K562 (cell line): Measurements from ENCODE around the gene RORC. TPM values are rescaled to one million over a fixed set of nuclear protein-coding genes. Genes with fewer than 3 reads are reported as not detected.

Source experiments
- ATAC-seq: fragments of 200-7000 bp; cut with Tn5 transposase; 3 replicates; pipeline ENCODE4 v1.9.1; 2020; ENCODE audit warnings: moderate library complexity
- BruUV-seq: library from RNA; stranded (reverse); fragments of 400-500 nt; replicated peaks from 2 replicates; lab custom pipeline; 2021; lab: Mats Ljungman, UMichigan
- CTCF ChIA-PET: fragments of 300-600 bp; formaldehyde crosslinking; extraction: SDS; loops from one replicate; lab custom pipeline; 2021; ENCODE audit warnings: low intra/inter-chr PET ratio; lab: Yijun Ruan, JAX
- POLR2A ChIA-PET: fragments of 300-600, 350-650 bp; sonication (Branson Sonifier 250); formaldehyde crosslinking; extraction: SDS; loops from one replicate; lab custom pipeline; 2021; ENCODE audit warnings: antibody characterized with exemption, inconsistent platforms; lab: Yijun Ruan, JAX
- DNase-seq, 4 experiments: peaks; one replicate each; pipeline versions ENCODE4 v3.0.0 to v3.0.0-alpha.2; 2011 to 2018; ENCODE audit warnings: low spot score in 3 of 4, mixed read lengths in 3 of 4; ENCODE audit errors: extremely low read depth in 1 of 4
- FAIRE-seq: peaks from 2 replicates; lab custom pipeline; 2011; peaks lifted over from hg19 to GRCh38; lab: Jason Lieb, UNC
- H2AFZ ChIP-seq: 2 replicates; pipeline ENCODE4 v1.6.0; 2011; ENCODE audit warnings: low read depth, low read length, control low read depth, inconsistent platforms
- H3K27ac ChIP-seq: fragments of 200-600 bp; 3 replicates; pipeline ENCODE4 v1.8.0; 2011; ENCODE audit warnings: low read depth, mild to moderate bottlenecking, control low read depth, inconsistent platforms, low read length, moderate library complexity, mixed read lengths; ENCODE audit errors: extremely low read depth
- H3K27me3 ChIP-seq, 2 experiments: fragments of 300-600 bp in 1 of 2; 2 replicates in 1 of 2; 3 replicates in 1 of 2; pipeline versions ENCODE4 v1.6.0 to v1.8.0; 2011; ENCODE audit warnings: inconsistent platforms in 2 of 2, low read length in 2 of 2, mild to moderate bottlenecking in 1 of 2, mixed read lengths in 1 of 2, moderate library complexity in 1 of 2; ENCODE audit not compliant: control insufficient read depth in 2 of 2, insufficient read depth in 2 of 2
- H3K36me3 ChIP-seq: fragments of 300-600 bp; 3 replicates; pipeline ENCODE4 v1.8.0; 2011; ENCODE audit warnings: mild to moderate bottlenecking, low read length, inconsistent platforms; ENCODE audit not compliant: control insufficient read depth, insufficient read depth
- H3K4me1 ChIP-seq, 2 experiments: fragments of 200-600 bp in 1 of 2; replicated peaks in 1 of 2; 2 replicates in 1 of 2; 3 replicates in 1 of 2; pipeline versions ENCODE4 v1.5.1 to v1.8.0; 2011; ENCODE audit warnings: inconsistent platforms in 2 of 2, low read length in 2 of 2, mild to moderate bottlenecking in 1 of 2, mixed read lengths in 1 of 2, moderate library complexity in 1 of 2; ENCODE audit not compliant: control insufficient read depth in 2 of 2, insufficient read depth in 2 of 2
- H3K4me2 ChIP-seq: 2 replicates; pipeline ENCODE4 v1.6.1; 2011; ENCODE audit warnings: low read length, control low read depth, inconsistent platforms, mixed read lengths; ENCODE audit not compliant: insufficient read depth
- H3K4me3 ChIP-seq: fragments of 200-600 bp; sonication (generic), shearing (Covaris generic); 2 replicates; pipeline ENCODE4 v1.5.1; 2016; ENCODE audit warnings: control low read depth, inconsistent platforms
- H3K79me2 ChIP-seq: fragments of 200-600 bp; 3 replicates; pipeline ENCODE4 v1.8.0; 2011; ENCODE audit warnings: low read length, inconsistent platforms; ENCODE audit not compliant: control insufficient read depth, insufficient read depth
- H3K9ac ChIP-seq, 2 experiments: 2 replicates each; pipeline versions ENCODE4 v1.6.0 to v1.6.1; 2011; ENCODE audit warnings: low read depth in 2 of 2, low read length in 2 of 2, control low read depth in 1 of 2, inconsistent platforms in 1 of 2, mild to moderate bottlenecking in 1 of 2, mixed read lengths in 1 of 2; ENCODE audit not compliant: insufficient read depth in 1 of 2
- H3K9me1 ChIP-seq: one replicate; pipeline ENCODE4 v1.6.0; 2011; ENCODE audit warnings: inconsistent platforms, mild to moderate bottlenecking, low read length, moderate library complexity; ENCODE audit not compliant: control insufficient read depth, insufficient read depth
- H3K9me3 ChIP-seq: replicated peaks from 2 replicates; pipeline ENCODE4 v1.5.1; 2011; ENCODE audit warnings: low read depth, low read length, inconsistent platforms; ENCODE audit not compliant: control insufficient read depth, insufficient read depth
- H4K20me1 ChIP-seq: replicated peaks from 2 replicates; pipeline ENCODE4 v1.6.1; 2011; ENCODE audit warnings: low read length, inconsistent platforms, mixed read lengths; ENCODE audit not compliant: control insufficient read depth, insufficient read depth
- BCLAF1 ChIP-seq, 2 experiments: fragments of 450-650 bp in 1 of 2; IDR thresholded peaks; 2 replicates each; pipeline ENCODE4 v1.6.1; 2011 to 2017; ENCODE audit warnings: low read depth in 2 of 2, antibody characterized with exemption in 1 of 2, borderline replicate concordance in 1 of 2, low read length in 1 of 2, mild to moderate bottlenecking in 1 of 2, mixed read lengths in 1 of 2; ENCODE audit not compliant: control insufficient read depth in 1 of 2
- BDP1 ChIP-seq: IDR thresholded peaks from 3 replicates; pipeline ENCODE4 v1.6.1; 2011; ENCODE audit not compliant: insufficient read length, insufficient read depth
- BRCA1 ChIP-seq, 2 experiments: fragments of 450-650 bp in 1 of 2; sonication (generic) in 1 of 2; formaldehyde crosslinking in 1 of 2; IDR thresholded peaks; 2 replicates each; pipeline versions ENCODE4 v1.5.0 to v1.6.1; 2017 to 2020; ENCODE audit warnings: mild to moderate bottlenecking in 1 of 2, missing genetic modification reagents in 1 of 2
- CEBPB ChIP-seq: fragments of 450-650 bp; IDR thresholded peaks from 2 replicates; pipeline ENCODE4 v1.6.1; 2016; ENCODE audit warnings: missing genetic modification characterization, missing compliant biosample characterization
- KAT8 ChIP-seq: fragments of 450-650 bp; IDR thresholded peaks from 2 replicates; pipeline ENCODE4 v1.6.1; 2016; ENCODE audit warnings: low read depth, mild to moderate bottlenecking
- SUPT5H ChIP-seq: fragments of 450-650 bp; IDR thresholded peaks from 2 replicates; pipeline ENCODE4 v1.6.1; 2016
- TBL1XR1 ChIP-seq, 2 experiments: IDR thresholded peaks; 2 replicates each; pipeline ENCODE4 v1.6.1; 2012; ENCODE audit warnings: improper control_type of control experiment in 2 of 2, low read length in 2 of 2, mild to moderate bottlenecking in 1 of 2
- TCF7 ChIP-seq: sonication (generic); IDR thresholded peaks from 2 replicates; pipeline ENCODE4 v1.6.1; 2016; ENCODE audit warnings: antibody characterized with exemption, borderline replicate concordance
- ZNF124 ChIP-seq: sonication (generic); formaldehyde crosslinking; IDR thresholded peaks from 2 replicates; pipeline ENCODE4 v1.8.1; 2022; ENCODE audit warnings: missing genetic modification reagents
- ZNF75A ChIP-seq: fragments of 450-650 bp; formaldehyde crosslinking; IDR thresholded peaks from 2 replicates; pipeline ENCODE4 v1.4.0; 2020; ENCODE audit warnings: mild to moderate bottlenecking
- WGBS: fragments of 100-300 bp; shearing (Covaris generic); methylation state at CpG from one replicate; pipeline ENCODE4 v1.1.6; 2016; ENCODE audit warnings: low coverage, mixed read lengths; ENCODE audit not compliant: insufficient coverage; ENCODE audit errors: missing lambda C conversion rate; 5-methylcytosine and 5-hydroxymethylcytosine counted together
- in situ Hi-C: fragments of 300-500 bp; cut with MboI; formaldehyde crosslinking; loops from 4 replicates; pipeline ENCODE4 v1.15.0; 2018; ENCODE audit warnings: inconsistent platforms, mixed read lengths
- intact Hi-C: fragments of 100-400 bp; cut with micrococcal nuclease; formaldehyde crosslinking; loops from 2 replicates; pipeline ENCODE4 v1.14.2; 2022
- polyA plus RNA-seq, 8 experiments: library from polyadenylated mRNA; depleted of rRNA in 4 of 8; stranded (reverse) in 5 of 8; unstranded in 3 of 8; fragments of >200 nt; fragmentation: Nextera tagmentation in 2 of 8; fragmentation: Illumina TruSeq in 1 of 8; extraction: Ambion mirVana in 2 of 8; extraction: Trizol in 1 of 8; gene quantifications; 2 replicates each; pipeline versions ENCODE4 v1.2.1 to v1.2.3, GENCODE V29; 2011 to 2014; ENCODE audit warnings: inconsistent platforms in 1 of 8, missing spikeins in 1 of 8
- total RNA-seq, 7 experiments: library from RNA; depleted of rRNA in 6 of 7; stranded (reverse); fragments of >200 nt in 6 of 7; fragmentation: Illumina TruSeq in 2 of 7; extraction: Trizol in 2 of 7; gene quantifications; 2 replicates each; pipeline versions ENCODE4 v1.2.1 to v1.2.3, GENCODE V29; 2011 to 2021; ENCODE audit warnings: low replicate concordance in 1 of 7

RORC gene
- total and polyA plus RNA-seq, 9 of the 15 experiments (the other 6 are each of a cell fraction or from before 2014, with no cell fraction given) = not detected

DNA sequence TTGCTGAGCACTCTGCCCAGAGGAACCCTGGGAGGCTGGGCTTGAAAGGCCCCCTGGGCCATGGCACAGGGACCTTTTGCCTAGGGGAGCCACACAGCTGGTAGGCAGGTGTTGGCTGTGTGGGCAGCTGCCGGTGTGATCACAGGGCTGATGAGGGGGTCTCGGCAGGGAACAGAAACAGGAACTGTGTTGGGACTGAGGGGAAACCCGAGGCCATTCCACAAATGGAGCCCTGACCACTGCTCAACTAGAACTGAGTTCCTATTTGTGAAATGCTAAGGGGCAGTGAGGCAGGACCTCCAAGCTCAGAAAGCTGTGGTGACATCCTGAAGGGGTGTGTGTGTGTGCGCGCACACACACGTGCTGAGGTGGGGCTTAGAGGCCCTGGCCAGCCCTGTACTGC is 28.3 kb upstream of the RORC start:
- FAIRE-seq (no peak), ATAC-seq (no peak), DNase-seq (no peak)
- H3K9me1 ChIP-seq = peaks cover 3% of the 10 kb centered on the region
- CTCF ChIA-PET = no interaction called here
- in situ Hi-C loops = no loop called here
- no peaks in the 10 kb centered on the region for H3K9me3 ChIP-seq
- H3K27me3 ChIP-seq = peaks cover 0 to 15% of the 10 kb centered on the region in 2 experiments; a peak in 1 of 5 replicates
- H3K79me2 ChIP-seq = no peaks in the 10 kb centered on the region
- H3K4me2 ChIP-seq = no peak overlapping the region
- no peak overlapping the region for H2AFZ ChIP-seq
- POLR2A ChIA-PET = no interaction called here
- WGBS = 33% methylated on average over 6 of the region's 6 CpGs
- intact Hi-C loops = no loop called here
- no peaks in the 10 kb centered on the region for H3K36me3 ChIP-seq
- TF ChIP-seq BCLAF1 (IDR thresholded peaks at IDR 0.05; ENCODE audit: borderline replicate concordance in 1 of 2, control insufficient read depth in 1 of 2, low read depth in 2 of 2, low read length in 1 of 2) (no peak), BRCA1 (IDR thresholded peaks at IDR 0.05) (no peak), BRCA1 (CRISPR knock-in tag; IDR thresholded peaks at IDR 0.05) (no peak), TCF7 (no peak), ZNF75A (CRISPR knock-in tag) (no peak), SUPT5H (no peak), ZNF124 (CRISPR knock-in tag) (no peak), BDP1 (no peak), KAT8 (no peak), TBL1XR1 (IDR thresholded peaks at IDR 0.05; ENCODE audit: low read length in 2 of 2) (no peak), CEBPB (tag) (no peak)
- no peak overlapping the region for H3K27ac ChIP-seq
- no TSS peak for BruUV-seq
- H3K4me3 ChIP-seq = no peak overlapping the region
- peak overlapping the region in 1 of 2 experiments; percentile 23; a peak in 2 of 4 replicates for H3K9ac ChIP-seq
- H4K20me1 ChIP-seq = no peaks in the 10 kb centered on the region
- H3K4me1 ChIP-seq = peaks cover 4 to 5% of the 10 kb centered on the region in 2 experiments; a peak in 3 of 5 replicates
